Neural cell (in vitro differentiated cells): ENCODE results near the gene CKLF. TPM values are rescaled to one million over a fixed set of nuclear protein-coding genes. Genes with fewer than 3 reads are reported as not detected.

ENCODE experiments used
- H2AFZ ChIP-seq: fragments of 200-600, 300-800 bp; sonication (generic), shearing (Covaris generic); 2 replicates; pipeline ENCODE4 v1.6.0; 2014; ENCODE audit warnings: low read depth, mild to moderate bottlenecking, antibody characterized with exemption, low read length, moderate library complexity
- H3F3A ChIP-seq: fragments of 200-600 bp; shearing (Covaris generic); 2 replicates; pipeline ENCODE4 v1.6.1; 2016; ENCODE audit warnings: mild to moderate bottlenecking, moderate library complexity, mixed read lengths, antibody characterized with exemption, low read length; ENCODE audit not compliant: insufficient read depth, poor library complexity, severe bottlenecking
- H3K27ac ChIP-seq: fragments of 200-600, 300-800 bp; sonication (generic), shearing (Covaris generic); 2 replicates; pipeline ENCODE4 v1.5.1; 2014; ENCODE audit warnings: mild to moderate bottlenecking, low read length, moderate library complexity
- H3K27me3 ChIP-seq: fragments of 300-800, 200-600 bp; sonication (generic), shearing (Covaris generic); 2 replicates; pipeline ENCODE4 v1.6.0; 2014; ENCODE audit warnings: mild to moderate bottlenecking, low read depth, low read length, moderate library complexity; ENCODE audit not compliant: insufficient read depth
- H3K36me3 ChIP-seq: fragments of 300-800, 200-600 bp; sonication (generic), shearing (Covaris generic); 2 replicates; pipeline ENCODE4 v1.5.1; 2014; ENCODE audit warnings: mild to moderate bottlenecking, antibody characterized with exemption, low read length, moderate library complexity; ENCODE audit not compliant: insufficient read depth
- H3K4me2 ChIP-seq: fragments of 300-800, 200-600 bp; sonication (generic), shearing (Covaris generic); 2 replicates; pipeline ENCODE4 v1.6.0; 2014; ENCODE audit warnings: mild to moderate bottlenecking, low read length
- H3K4me3 ChIP-seq: fragments of 300-800, 200-600 bp; sonication (generic), shearing (Covaris generic); 2 replicates; pipeline ENCODE4 v1.5.1; 2014; ENCODE audit warnings: mild to moderate bottlenecking, low read length, moderate library complexity
- H3K79me2 ChIP-seq: fragments of 200-600 bp; shearing (Covaris generic); replicated peaks from 2 replicates; pipeline ENCODE4 v1.6.0; 2014; ENCODE audit warnings: mild to moderate bottlenecking, low read length, moderate library complexity; ENCODE audit not compliant: insufficient read depth
- H3K9ac ChIP-seq: fragments of 300-800, 200-600 bp; sonication (generic), shearing (Covaris generic); 2 replicates; pipeline ENCODE4 v1.6.1; 2016; ENCODE audit warnings: mild to moderate bottlenecking, low read length, mixed read lengths
- H3K9me2 ChIP-seq: fragments of 200-600 bp; shearing (Covaris generic); 2 replicates; pipeline ENCODE4 v1.6.1; 2016; ENCODE audit warnings: mild to moderate bottlenecking, low read length, mixed read lengths; ENCODE audit not compliant: insufficient read depth
- H3K9me3 ChIP-seq: fragments of 200-600, 300-800 bp; sonication (generic), shearing (Covaris generic); 2 replicates; pipeline ENCODE4 v1.6.1; 2016; ENCODE audit warnings: mild to moderate bottlenecking, mixed run types, low read length, moderate library complexity, mixed read lengths
- H4K20me1 ChIP-seq: fragments of 200-600 bp; shearing (Covaris generic); 2 replicates; pipeline ENCODE4 v1.6.1; 2016; ENCODE audit warnings: mild to moderate bottlenecking, mixed run types; ENCODE audit not compliant: insufficient read depth
- EP300 ChIP-seq: fragments of 450-650 bp; conservative IDR thresholded peaks from 2 replicates; pipeline ENCODE4 v1.6.1; 2014; ENCODE audit warnings: antibody characterized with exemption, mild to moderate bottlenecking, moderate library complexity; ENCODE audit not compliant: poor library complexity, severe bottlenecking
- EZH2 ChIP-seq: fragments of 200-600, 300-800 bp; shearing (Covaris generic), sonication (generic); IDR thresholded peaks from 2 replicates; pipeline ENCODE4 v1.6.1; 2014; ENCODE audit warnings: antibody characterized with exemption, low read length, borderline replicate concordance, mild to moderate bottlenecking; ENCODE audit not compliant: insufficient read depth, poor library complexity, severe bottlenecking
- MXI1 ChIP-seq: fragments of 450-650 bp; conservative IDR thresholded peaks from 2 replicates; pipeline ENCODE4 v1.6.1; 2014; ENCODE audit warnings: antibody characterized with exemption, mild to moderate bottlenecking; ENCODE audit not compliant: poor library complexity, severe bottlenecking
- POLR2AphosphoS5 ChIP-seq: IDR thresholded peaks from 2 replicates; pipeline ENCODE4 v1.6.1; 2012
- RAD21 ChIP-seq: fragments of 450-650 bp; conservative IDR thresholded peaks from 2 replicates; pipeline ENCODE4 v1.6.1; 2014; ENCODE audit warnings: antibody characterized with exemption, mild to moderate bottlenecking, moderate library complexity
- REST ChIP-seq: IDR thresholded peaks from 2 replicates; pipeline ENCODE4 v1.6.1; 2012; ENCODE audit warnings: borderline replicate concordance
- SMC3 ChIP-seq: fragments of 450-650 bp; conservative IDR thresholded peaks from 2 replicates; pipeline ENCODE4 v1.6.1; 2014; ENCODE audit warnings: antibody characterized with exemption, mild to moderate bottlenecking, moderate library complexity; ENCODE audit not compliant: poor library complexity
- TAF1 ChIP-seq: IDR thresholded peaks from 2 replicates; pipeline ENCODE4 v1.6.1; 2012; ENCODE audit warnings: low read depth
- polyA plus RNA-seq: library from polyadenylated mRNA; depleted of rRNA; stranded (reverse); fragments of >200 nt; gene quantifications from 2 replicates; pipeline ENCODE4 v1.2.3, GENCODE V29; 2014
- TF ChIP-seq, protein P1 (sequence below): fragments of 450-650 bp; IDR thresholded peaks from 2 replicates; pipeline ENCODE4 v1.5.1; 2014; ENCODE audit warnings: antibody characterized with exemption, mild to moderate bottlenecking, moderate library complexity; ENCODE audit not compliant: poor library complexity, severe bottlenecking

The CKLF gene
- polyA plus RNA-seq, 1 donor from 2014 or later: 40.8 TPM

- Histone ChIP-seq H3F3A (no peaks in the 10 kb centered on the region), H3K4me2 (no peak overlapping the region), H3K9me2 (no peaks in the 10 kb centered on the region), H3K36me3 (no peaks in the 10 kb centered on the region), H3K4me3 (no peak overlapping the region), H3K9ac (no peak overlapping the region), H3K27ac (no peak overlapping the region), H2AFZ (no peak overlapping the region), H3K79me2 (no peaks in the 10 kb centered on the region), H4K20me1 (no peaks in the 10 kb centered on the region), H3K9me3 (no peaks in the 10 kb centered on the region), H3K27me3 (no peaks in the 10 kb centered on the region)
- TF ChIP-seq POLR2AphosphoS5: no peak
Measured at GRCh38 chr16:66543541-66543940, 8.8 kb upstream of the CKLF start.

DNA sequence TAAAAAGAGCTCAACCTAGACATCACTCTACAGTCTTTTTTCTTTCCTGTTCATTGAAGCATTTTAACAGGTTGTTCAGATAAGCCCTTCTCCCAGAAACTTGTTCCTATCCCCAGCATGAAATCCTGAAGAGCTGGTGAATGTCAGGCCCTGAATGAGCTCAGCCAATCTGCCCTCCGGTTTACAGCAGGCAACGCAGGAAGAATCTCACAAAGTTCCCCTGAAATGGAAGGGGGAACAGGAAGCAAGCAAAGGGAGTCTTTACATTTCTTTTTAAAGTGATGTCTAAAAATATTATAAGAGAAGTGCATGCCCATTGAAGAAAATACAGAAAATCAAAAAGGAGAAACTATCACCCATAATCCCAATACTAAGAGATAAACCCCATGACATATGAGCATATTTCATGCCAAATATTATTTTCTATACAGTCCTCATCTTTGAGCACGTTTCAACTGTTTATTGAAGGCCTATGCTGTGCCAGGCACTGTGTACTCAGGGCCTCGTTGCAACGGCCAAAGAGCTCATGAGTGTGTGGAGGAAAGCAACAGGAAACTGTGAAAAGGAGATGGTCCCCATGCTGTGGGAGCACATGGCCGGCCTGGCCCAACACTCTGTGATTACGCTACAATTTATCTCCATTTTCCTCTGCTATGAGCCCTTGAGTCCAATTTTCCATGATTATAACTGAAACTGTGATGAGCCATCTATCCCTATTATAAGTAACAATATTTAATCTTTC lies 8.2 kb upstream of the CKLF start:
- Histone ChIP-seq H3K4me2 (no peak overlapping the region), H3F3A (no peaks in the 10 kb centered on the region), H3K9ac (no peak overlapping the region), H4K20me1 (no peaks in the 10 kb centered on the region), H3K27me3 (no peaks in the 10 kb centered on the region), H3K4me3 (no peak overlapping the region), H3K27ac (no peak overlapping the region), H3K79me2 (no peaks in the 10 kb centered on the region), H3K9me3 (no peaks in the 10 kb centered on the region), H3K9me2 (no peaks in the 10 kb centered on the region), H2AFZ (no peak overlapping the region), H3K36me3 (no peaks in the 10 kb centered on the region)
- TF ChIP-seq POLR2AphosphoS5: no peak
- no peak for TF ChIP-seq SMC3
- TF ChIP-seq REST: no peak
- TF ChIP-seq EZH2: no peak
- no peak for TF ChIP-seq TAF1
- TF ChIP-seq EP300: no peak
- TF ChIP-seq RAD21: no peak
- TF ChIP-seq MXI1: no peak
- TF ChIP-seq, protein P1, sequence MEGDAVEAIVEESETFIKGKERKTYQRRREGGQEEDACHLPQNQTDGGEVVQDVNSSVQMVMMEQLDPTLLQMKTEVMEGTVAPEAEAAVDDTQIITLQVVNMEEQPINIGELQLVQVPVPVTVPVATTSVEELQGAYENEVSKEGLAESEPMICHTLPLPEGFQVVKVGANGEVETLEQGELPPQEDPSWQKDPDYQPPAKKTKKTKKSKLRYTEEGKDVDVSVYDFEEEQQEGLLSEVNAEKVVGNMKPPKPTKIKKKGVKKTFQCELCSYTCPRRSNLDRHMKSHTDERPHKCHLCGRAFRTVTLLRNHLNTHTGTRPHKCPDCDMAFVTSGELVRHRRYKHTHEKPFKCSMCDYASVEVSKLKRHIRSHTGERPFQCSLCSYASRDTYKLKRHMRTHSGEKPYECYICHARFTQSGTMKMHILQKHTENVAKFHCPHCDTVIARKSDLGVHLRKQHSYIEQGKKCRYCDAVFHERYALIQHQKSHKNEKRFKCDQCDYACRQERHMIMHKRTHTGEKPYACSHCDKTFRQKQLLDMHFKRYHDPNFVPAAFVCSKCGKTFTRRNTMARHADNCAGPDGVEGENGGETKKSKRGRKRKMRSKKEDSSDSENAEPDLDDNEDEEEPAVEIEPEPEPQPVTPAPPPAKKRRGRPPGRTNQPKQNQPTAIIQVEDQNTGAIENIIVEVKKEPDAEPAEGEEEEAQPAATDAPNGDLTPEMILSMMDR: no peak
